Osteocyte (in vitro differentiated cells): ENCODE measurements around the gene VPS25. TPM values are rescaled to one million over a fixed set of nuclear protein-coding genes. Genes with fewer than 3 reads are reported as not detected.

Experiments
- DNase-seq: peaks from one replicate; pipeline ENCODE4 v3.0.0; 2021; ENCODE audit warnings: mixed read lengths; ENCODE audit not compliant: unreplicated experiment; ENCODE audit errors: extremely low spot score
- H3K27ac Mint-ChIP-seq: one replicate; pipeline ENCODE4 v1.8.0; 2021; ENCODE audit warnings: mild to moderate bottlenecking, mixed read lengths; ENCODE audit not compliant: unreplicated experiment
- H3K27me3 Mint-ChIP-seq: one replicate; pipeline ENCODE4 v1.8.0; 2021; ENCODE audit warnings: mixed read lengths; ENCODE audit not compliant: unreplicated experiment
- H3K36me3 Mint-ChIP-seq: one replicate; pipeline ENCODE4 v1.8.0; 2021; ENCODE audit warnings: mixed read lengths; ENCODE audit not compliant: unreplicated experiment
- H3K4me1 Mint-ChIP-seq: one replicate; pipeline ENCODE4 v1.8.0; 2021; ENCODE audit warnings: mixed read lengths; ENCODE audit not compliant: unreplicated experiment
- H3K4me3 Mint-ChIP-seq: one replicate; pipeline ENCODE4 v1.8.0; 2021; ENCODE audit warnings: mild to moderate bottlenecking, moderate library complexity, mixed read lengths; ENCODE audit not compliant: unreplicated experiment
- H3K9me3 Mint-ChIP-seq: one replicate; pipeline ENCODE4 v1.8.0; 2021; ENCODE audit warnings: mixed read lengths; ENCODE audit not compliant: unreplicated experiment
- CTCF ChIP-seq: fragments of 200-600 bp; sonication (generic); IDR thresholded peaks from 2 replicates; pipeline ENCODE4 v1.5.0; 2021; ENCODE audit warnings: antibody characterized with exemption, mild to moderate bottlenecking, moderate library complexity
- microRNA-seq: library from miRNA; unstranded; fragments of <30 nt; microRNA quantifications from one replicate; pipeline ENCODE4 v1.1.0, GENCODE V29; 2020; ENCODE audit not compliant: unreplicated experiment
- total RNA-seq: library from RNA; stranded (reverse); gene quantifications from 2 replicates; pipeline ENCODE4 v1.2.1, GENCODE V29; 2021

The VPS25 gene
- total RNA-seq, 1 donor from 2014 or later, result 63.9 TPM

GRCh38 chr17:42818379-42818778 lies 45.1 kb downstream of the VPS25 start:
- Mint-ChIP-seq H3K9me3 (no peaks in the 10 kb centered on the region), H3K27me3 (no peaks in the 10 kb centered on the region), H3K4me3 (no peak overlapping the region), H3K27ac (no peak overlapping the region), H3K4me1 (peaks cover 8% of the 10 kb centered on the region), H3K36me3 (peaks cover 50% of the 10 kb centered on the region)
- DNase-seq, result no peak
- no peak for TF ChIP-seq CTCF

- H3K4me1 Mint-ChIP-seq, result peaks cover 16% of the 10 kb centered on the region
Measured at GRCh38 chr17:42819939-42820535, 46.8 kb downstream of the VPS25 start.

GRCh38 chr17:42821176-42821575 lies 47.9 kb downstream of the VPS25 start:
- no peak overlapping the region for H3K27ac Mint-ChIP-seq
- peaks cover 30% of the 10 kb centered on the region for H3K36me3 Mint-ChIP-seq
- no peak overlapping the region for H3K4me3 Mint-ChIP-seq
- no peaks in the 10 kb centered on the region for H3K9me3 Mint-ChIP-seq
- no peaks in the 10 kb centered on the region for H3K27me3 Mint-ChIP-seq
- TF ChIP-seq CTCF, result no peak
- H3K4me1 Mint-ChIP-seq, result peaks cover 16% of the 10 kb centered on the region
- DNase-seq, result no peak

More at GRCh38 chr17:42819939-42820535, 46.8 kb downstream of the VPS25 start:
- H3K36me3 Mint-ChIP-seq, result peaks cover 36% of the 10 kb centered on the region
- no peaks in the 10 kb centered on the region for H3K27me3 Mint-ChIP-seq
- peak; percentile 78 for TF ChIP-seq CTCF
- no peak for DNase-seq
- H3K4me3 Mint-ChIP-seq, result no peak overlapping the region
- no peaks in the 10 kb centered on the region for H3K9me3 Mint-ChIP-seq
- H3K27ac Mint-ChIP-seq, result no peak overlapping the region

GRCh38 chr17:42827472-42827871 lies 54.2 kb downstream of the VPS25 start:
- H3K4me3 Mint-ChIP-seq, result no peak overlapping the region
- H3K27me3 Mint-ChIP-seq, result peaks cover 24% of the 10 kb centered on the region
- TF ChIP-seq CTCF, result no peak
- no peak overlapping the region for H3K27ac Mint-ChIP-seq
- H3K9me3 Mint-ChIP-seq, result no peaks in the 10 kb centered on the region
- H3K4me1 Mint-ChIP-seq, result peaks cover 16% of the 10 kb centered on the region
- no peak for DNase-seq
- no peaks in the 10 kb centered on the region for H3K36me3 Mint-ChIP-seq

Small RNA genes within 50 kb of the gene (microRNA-seq; reads per million reads assigned to microRNA genes)
- not detected for gene MIR6781

Other genes starting within 250 kb of the VPS25 start
- gene NAGLU, start 237.2 kb upstream of the VPS25 start, total RNA-seq, result 86.5 and 96.6 TPM in 2 replicates
- 1.2 and 1.4 TPM in 2 replicates for gene HSD17B1, start 220.5 kb upstream of the VPS25 start, total RNA-seq
- 51.7 and 62.7 TPM in 2 replicates for gene COASY, start 211.3 kb upstream of the VPS25 start, total RNA-seq
- gene MLX, start 206.3 kb upstream of the VPS25 start, total RNA-seq, result 34.6 and 35.8 TPM in 2 replicates
- gene PSMC3IP, start 195.7 kb upstream of the VPS25 start, total RNA-seq, result 5.5 and 5.6 TPM in 2 replicates
- 80.1 and 85.0 TPM in 2 replicates for gene RETREG3, start 164.1 kb upstream of the VPS25 start, total RNA-seq
- 47.2 and 55.5 TPM in 2 replicates for gene TUBG1, start 163.8 kb upstream of the VPS25 start, total RNA-seq
- gene TUBG2, start 114.2 kb upstream of the VPS25 start, total RNA-seq, result 32.8 and 33.3 TPM in 2 replicates
- 26.7 and 28.9 TPM in 2 replicates for gene PLEKHH3, start 96.5 kb upstream of the VPS25 start, total RNA-seq
- gene CCR10, start 91.6 kb upstream of the VPS25 start, total RNA-seq, result 1.2 and 1.6 TPM in 2 replicates
- 35.8 and 40.4 TPM in 2 replicates for gene CNTNAP1, start 90.9 kb upstream of the VPS25 start, total RNA-seq
- 44.8 and 47.6 TPM in 2 replicates for gene EZH1, start 28.4 kb upstream of the VPS25 start, total RNA-seq
- 1.6 and 2.4 TPM in 2 replicates for gene RAMP2, start 12.2 kb upstream of the VPS25 start, total RNA-seq
- gene WNK4, start 7.2 kb downstream of the VPS25 start, total RNA-seq, result 0.16 TPM in 2 replicates
- gene COA3, start 25.3 kb downstream of the VPS25 start, total RNA-seq, result 51.2 and 51.5 TPM in 2 replicates
- gene CNTD1, start 25.4 kb downstream of the VPS25 start, total RNA-seq, result 0.31 and 0.51 TPM in 2 replicates
- gene BECN1, start 50.8 kb downstream of the VPS25 start, total RNA-seq, result 68.1 and 69.1 TPM in 2 replicates
- gene PSME3, start 59.9 kb downstream of the VPS25 start, total RNA-seq, result 111 and 121 TPM in 2 replicates
- 1.8 and 2.2 TPM in 2 replicates for gene AOC2, start 71.1 kb downstream of the VPS25 start, total RNA-seq
- 1.1 and 1.3 TPM in 2 replicates for gene AOC3, start 77.8 kb downstream of the VPS25 start, total RNA-seq
- gene G6PC1, start 127.3 kb downstream of the VPS25 start, total RNA-seq, result not detected in 2 replicates
- 44.5 and 50.6 TPM in 2 replicates for gene AARSD1, start 191.0 kb downstream of the VPS25 start, total RNA-seq
- gene PTGES3L, start 206.6 kb downstream of the VPS25 start, total RNA-seq, result 0.35 and 0.50 TPM in 2 replicates
- 11.7 and 12.5 TPM in 2 replicates for gene RUNDC1, start 207.1 kb downstream of the VPS25 start, total RNA-seq
- 956 and 1,010 TPM in 2 replicates for gene RPL27, start 225.0 kb downstream of the VPS25 start, total RNA-seq
- 34.4 and 41.6 TPM in 2 replicates for gene IFI35, start 233.3 kb downstream of the VPS25 start, total RNA-seq
- gene VAT1, start 248.9 kb downstream of the VPS25 start, total RNA-seq, result 439 and 505 TPM in 2 replicates